GM18873 (cell line): ENCODE measurements around the gene MAP1LC3B2.

Experiments
- ATAC-seq: cut with Tn5 transposase; IDR thresholded peaks from one replicate; pipeline ENCODE4 v1.9.1; 2021; ENCODE audit warnings: mild to moderate bottlenecking, moderate library complexity, moderate number of reproducible peaks; ENCODE audit not compliant: unreplicated experiment, low FRiP score

The MAP1LC3B2 gene

GRCh38 chr12:116609319-116610114 lies 50.3 kb downstream of the MAP1LC3B2 start:
- no peak for ATAC-seq

GRCh38 chr12:116610971-116611541 lies 51.9 kb downstream of the MAP1LC3B2 start:
- ATAC-seq: no peak

- ATAC-seq: no peak
Observed at GRCh38 chr12:116612436-116612835, 53.3 kb downstream of the MAP1LC3B2 start.

GRCh38 chr12:116613256-116613655 lies 54.1 kb downstream of the MAP1LC3B2 start:
- ATAC-seq: no peak

GRCh38 chr12:116614194-116614915 lies 55.2 kb downstream of the MAP1LC3B2 start:
- no peak for ATAC-seq

- no peak for ATAC-seq
Observed at GRCh38 chr12:116615141-116615861, 56.1 kb downstream of the MAP1LC3B2 start.

GRCh38 chr12:116616536-116617248 lies 57.5 kb downstream of the MAP1LC3B2 start:
- ATAC-seq: no peak

- ATAC-seq: no peak
Observed at GRCh38 chr12:116619246-116619645, 60.1 kb downstream of the MAP1LC3B2 start.

- ATAC-seq: no peak
Observed at GRCh38 chr12:116620124-116620491, 60.9 kb downstream of the MAP1LC3B2 start.

- no peak for ATAC-seq
Observed at GRCh38 chr12:116620492-116621191, 61.5 kb downstream of the MAP1LC3B2 start.

GRCh38 chr12:116621194-116621593 lies 62.0 kb downstream of the MAP1LC3B2 start:
- ATAC-seq: no peak

- ATAC-seq: no peak
Observed at GRCh38 chr12:116624516-116624915, 65.3 kb downstream of the MAP1LC3B2 start.

GRCh38 chr12:116626153-116626552 lies 67.0 kb downstream of the MAP1LC3B2 start:
- no peak for ATAC-seq
